Adrenal gland (tissue), 5 donors: ENCODE measurements around the gene CCL1.

Source experiments
- POLR2A ChIP-seq, 2 donors: fragments of 450-650 bp; IDR thresholded peaks; one replicate each; pipeline ENCODE4 v1.6.1; 2017; ENCODE audit warnings: antibody characterized with exemption in 2 of 2, mild to moderate bottlenecking in 2 of 2, moderate library complexity in 1 of 2
- TF ChIP-seq, protein P1 (sequence below), 6 experiments: fragments of 450-650 bp in 4 of 6; fragments of 200-600 bp in 2 of 6; sonication (generic) in 1 of 6; IDR thresholded peaks; 1 replicate in 5 of 6; 2 replicates in 1 of 6; pipeline versions ENCODE4 v1.5.1 to v1.8.0; 2016 to 2021; ENCODE audit warnings: antibody characterized with exemption in 6 of 6, mild to moderate bottlenecking in 2 of 6, moderate library complexity in 1 of 6
- donor health status: DM: no; HTN: no; CAD: no.

DNA sequence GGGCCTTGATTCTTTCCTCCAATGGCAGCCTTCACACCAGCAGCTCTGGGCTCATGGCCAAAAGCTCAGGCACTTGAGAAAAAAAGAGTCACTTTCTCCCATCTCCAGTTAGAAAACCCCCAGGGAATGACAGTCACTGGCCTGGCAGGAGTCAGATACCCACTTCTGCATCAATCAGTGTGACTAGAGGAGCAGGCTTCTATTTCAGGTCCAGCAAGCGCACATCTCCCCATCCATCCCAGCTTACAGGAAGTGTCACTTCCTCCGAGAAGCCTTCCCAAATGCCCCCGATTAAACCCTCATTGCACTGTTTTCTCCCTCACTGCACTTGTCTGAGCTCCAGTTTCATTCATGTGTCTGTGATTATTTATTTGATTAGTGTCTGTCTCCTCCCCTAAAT, 30.4 kb upstream of the CCL1 start:
- TF ChIP-seq, protein P1, sequence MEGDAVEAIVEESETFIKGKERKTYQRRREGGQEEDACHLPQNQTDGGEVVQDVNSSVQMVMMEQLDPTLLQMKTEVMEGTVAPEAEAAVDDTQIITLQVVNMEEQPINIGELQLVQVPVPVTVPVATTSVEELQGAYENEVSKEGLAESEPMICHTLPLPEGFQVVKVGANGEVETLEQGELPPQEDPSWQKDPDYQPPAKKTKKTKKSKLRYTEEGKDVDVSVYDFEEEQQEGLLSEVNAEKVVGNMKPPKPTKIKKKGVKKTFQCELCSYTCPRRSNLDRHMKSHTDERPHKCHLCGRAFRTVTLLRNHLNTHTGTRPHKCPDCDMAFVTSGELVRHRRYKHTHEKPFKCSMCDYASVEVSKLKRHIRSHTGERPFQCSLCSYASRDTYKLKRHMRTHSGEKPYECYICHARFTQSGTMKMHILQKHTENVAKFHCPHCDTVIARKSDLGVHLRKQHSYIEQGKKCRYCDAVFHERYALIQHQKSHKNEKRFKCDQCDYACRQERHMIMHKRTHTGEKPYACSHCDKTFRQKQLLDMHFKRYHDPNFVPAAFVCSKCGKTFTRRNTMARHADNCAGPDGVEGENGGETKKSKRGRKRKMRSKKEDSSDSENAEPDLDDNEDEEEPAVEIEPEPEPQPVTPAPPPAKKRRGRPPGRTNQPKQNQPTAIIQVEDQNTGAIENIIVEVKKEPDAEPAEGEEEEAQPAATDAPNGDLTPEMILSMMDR (IDR thresholded peaks at IDR 0.05) = no peak
- TF ChIP-seq POLR2A (IDR thresholded peaks at IDR 0.05) = no peak
